H9 (cell line): Measurements from ENCODE around the gene BTBD8. TPM values are rescaled to one million over a fixed set of nuclear protein-coding genes. Genes with fewer than 3 reads are reported as not detected.

Source experiments
- DNase-seq: peaks from one replicate; pipeline ENCODE4 v3.0.0-alpha.2; 2017
- H2AFZ ChIP-seq: one replicate; pipeline ENCODE4 v1.6.1; 2013; ENCODE audit warnings: mild to moderate bottlenecking, low read length, control low read depth, moderate library complexity
- H2AK5ac ChIP-seq: 2 replicates; pipeline ENCODE4 v1.6.1; 2013; ENCODE audit warnings: low read length, control low read depth, mixed read lengths; ENCODE audit not compliant: insufficient read length
- H2BK120ac ChIP-seq: one replicate; pipeline ENCODE4 v1.6.1; 2013; ENCODE audit warnings: low read depth, mild to moderate bottlenecking, low read length, control low read depth, inconsistent platforms; ENCODE audit not compliant: poor library complexity, severe bottlenecking
- H2BK12ac ChIP-seq: 2 replicates; pipeline ENCODE4 v1.6.1; 2013; ENCODE audit warnings: low read length, control low read depth, mixed read lengths, low read depth; ENCODE audit not compliant: insufficient read length
- H2BK15ac ChIP-seq: 2 replicates; pipeline ENCODE4 v1.6.1; 2013; ENCODE audit warnings: low read depth, low read length, control low read depth
- H2BK20ac ChIP-seq: one replicate; pipeline ENCODE4 v1.6.1; 2013; ENCODE audit warnings: low read depth, mild to moderate bottlenecking, low read length, control low read depth, inconsistent platforms; ENCODE audit not compliant: poor library complexity, severe bottlenecking
- H2BK5ac ChIP-seq: 2 replicates; pipeline ENCODE4 v1.6.1; 2013; ENCODE audit warnings: low read length, control low read depth, mixed read lengths; ENCODE audit not compliant: insufficient read length
- H3K14ac ChIP-seq: 2 replicates; pipeline ENCODE4 v1.6.1; 2013; ENCODE audit warnings: low read length, control low read depth; ENCODE audit not compliant: insufficient read depth
- H3K18ac ChIP-seq: 2 replicates; pipeline ENCODE4 v1.6.1; 2013; ENCODE audit warnings: low read depth, mild to moderate bottlenecking, mixed read lengths, low read length, control low read depth; ENCODE audit not compliant: insufficient read length
- H3K23ac ChIP-seq: 2 replicates; pipeline ENCODE4 v1.6.1; 2013; ENCODE audit warnings: low read length, control low read depth, mixed read lengths, low read depth; ENCODE audit not compliant: insufficient read length
- H3K23me2 ChIP-seq: 2 replicates; pipeline ENCODE4 v1.6.1; 2013; ENCODE audit warnings: low read depth, mild to moderate bottlenecking, mixed read lengths, low read length, control low read depth; ENCODE audit not compliant: insufficient read length, poor library complexity, severe bottlenecking
- H3K27ac ChIP-seq: 2 replicates; pipeline ENCODE4 v1.5.1; 2013; ENCODE audit warnings: low read length, control low read depth, mixed read lengths, low read depth; ENCODE audit not compliant: insufficient read length
- H3K27me3 ChIP-seq: 2 replicates; pipeline ENCODE4 v1.6.1; 2013; ENCODE audit warnings: low read length, control low read depth, inconsistent platforms; ENCODE audit not compliant: insufficient read depth
- H3K4ac ChIP-seq: 2 replicates; pipeline ENCODE4 v1.6.1; 2013; ENCODE audit warnings: low read depth, mild to moderate bottlenecking, control low read depth, inconsistent platforms, low read length, moderate library complexity
- H3K4me1 ChIP-seq: 2 replicates; pipeline ENCODE4 v1.6.1; 2013; ENCODE audit warnings: low read length, control low read depth, inconsistent platforms; ENCODE audit not compliant: insufficient read depth
- H3K4me2 ChIP-seq: 2 replicates; pipeline ENCODE4 v1.6.1; 2013; ENCODE audit warnings: low read length, control low read depth, mixed read lengths; ENCODE audit not compliant: insufficient read length, insufficient read depth
- H3K56ac ChIP-seq: 2 replicates; pipeline ENCODE4 v1.6.1; 2013; ENCODE audit warnings: low read depth, mild to moderate bottlenecking, mixed read lengths, low read length, control low read depth; ENCODE audit not compliant: insufficient read length
- H3K79me1 ChIP-seq: 2 replicates; pipeline ENCODE4 v1.6.1; 2013; ENCODE audit warnings: low read depth, mild to moderate bottlenecking, moderate library complexity, low read length, control low read depth, inconsistent platforms; ENCODE audit not compliant: insufficient read depth, poor library complexity, severe bottlenecking
- H3K79me2 ChIP-seq: 2 replicates; pipeline ENCODE4 v1.6.1; 2013; ENCODE audit warnings: low read length, control low read depth, inconsistent platforms; ENCODE audit not compliant: insufficient read depth
- H3K9ac ChIP-seq: 2 replicates; pipeline ENCODE4 v1.6.1; 2013; ENCODE audit warnings: low read length, control low read depth, mixed read lengths; ENCODE audit not compliant: insufficient read length; ENCODE audit errors: extremely low read depth
- H3K9me3 ChIP-seq: one replicate; pipeline ENCODE4 v1.6.1; 2013; ENCODE audit warnings: low read depth, low read length, inconsistent platforms; ENCODE audit not compliant: control insufficient read depth
- H3T11ph ChIP-seq: one replicate; pipeline ENCODE4 v1.6.1; 2013; ENCODE audit warnings: mild to moderate bottlenecking, low read length, control low read depth, inconsistent platforms
- H4K20me1 ChIP-seq: one replicate; pipeline ENCODE4 v1.6.1; 2013; ENCODE audit not compliant: control insufficient read depth, insufficient read length, insufficient read depth
- H4K5ac ChIP-seq: 2 replicates; pipeline ENCODE4 v1.6.1; 2013; ENCODE audit warnings: low read depth, mild to moderate bottlenecking, mixed read lengths, low read length, control low read depth; ENCODE audit not compliant: insufficient read length
- H4K8ac ChIP-seq: replicated peaks from 2 replicates; pipeline ENCODE4 v1.6.1; 2013; ENCODE audit warnings: low read length, control low read depth, mixed read lengths, low read depth; ENCODE audit not compliant: insufficient read length
- H4K91ac ChIP-seq: 2 replicates; pipeline ENCODE4 v1.6.1; 2013; ENCODE audit warnings: low read depth, mild to moderate bottlenecking, moderate library complexity, mixed read lengths, low read length, control low read depth; ENCODE audit not compliant: insufficient read length
- H3K27ac Mint-ChIP-seq, 3 experiments: 2 replicates in 2 of 3; 3 replicates in 1 of 3; pipeline ENCODE4 v1.8.0; 2020 to 2021; ENCODE audit warnings: mixed read lengths in 3 of 3, mild to moderate bottlenecking in 1 of 3, moderate library complexity in 1 of 3
- H3K27me3 Mint-ChIP-seq: 2 replicates; pipeline ENCODE4 v1.8.0; 2021; ENCODE audit warnings: low read depth, mild to moderate bottlenecking, moderate library complexity, mixed read lengths
- H3K36me3 Mint-ChIP-seq, 3 experiments: 2 replicates in 2 of 3; 3 replicates in 1 of 3; pipeline ENCODE4 v1.8.0; 2020 to 2021; ENCODE audit warnings: low read depth in 3 of 3, mixed read lengths in 3 of 3; ENCODE audit not compliant: insufficient read depth in 1 of 3
- H3K4me1 Mint-ChIP-seq, 2 experiments: 2 replicates each; pipeline ENCODE4 v1.8.0; 2020; ENCODE audit warnings: mixed read lengths in 2 of 2
- H3K4me3 Mint-ChIP-seq, 2 experiments: 2 replicates in 1 of 2; 3 replicates in 1 of 2; pipeline ENCODE4 v1.8.0; 2020 to 2021; ENCODE audit warnings: mild to moderate bottlenecking in 2 of 2, mixed read lengths in 2 of 2, moderate library complexity in 1 of 2
- H3K9me3 Mint-ChIP-seq, 2 experiments: 2 replicates in 1 of 2; 3 replicates in 1 of 2; pipeline ENCODE4 v1.8.0; 2020; ENCODE audit warnings: mild to moderate bottlenecking in 2 of 2, mixed read lengths in 2 of 2, moderate library complexity in 1 of 2
- WGBS: extraction: QIAGEN DNeasy Blood & Tissue Kit; methylation state at CpG from one replicate; pipeline ENCODE4 v1.1.7; 2013; ENCODE audit warnings: missing lambda C conversion rate, low lambda C conversion rate, mixed read lengths; ENCODE audit not compliant: insufficient read length; ENCODE audit errors: extremely low coverage; 5-methylcytosine and 5-hydroxymethylcytosine counted together
- total RNA-seq: library from RNA; stranded (reverse); gene quantifications from 2 replicates; pipeline ENCODE4 v1.2.1, GENCODE V29; 2021
- TF ChIP-seq, protein P1 (sequence below): fragments of 200-600 bp; sonication (generic); conservative IDR thresholded peaks from 3 replicates; pipeline ENCODE4 v1.8.0; 2021; ENCODE audit warnings: antibody characterized with exemption, mild to moderate bottlenecking

The BTBD8 gene
- total RNA-seq, 1 experiment from 2014 or later = 1.4 TPM

DNA sequence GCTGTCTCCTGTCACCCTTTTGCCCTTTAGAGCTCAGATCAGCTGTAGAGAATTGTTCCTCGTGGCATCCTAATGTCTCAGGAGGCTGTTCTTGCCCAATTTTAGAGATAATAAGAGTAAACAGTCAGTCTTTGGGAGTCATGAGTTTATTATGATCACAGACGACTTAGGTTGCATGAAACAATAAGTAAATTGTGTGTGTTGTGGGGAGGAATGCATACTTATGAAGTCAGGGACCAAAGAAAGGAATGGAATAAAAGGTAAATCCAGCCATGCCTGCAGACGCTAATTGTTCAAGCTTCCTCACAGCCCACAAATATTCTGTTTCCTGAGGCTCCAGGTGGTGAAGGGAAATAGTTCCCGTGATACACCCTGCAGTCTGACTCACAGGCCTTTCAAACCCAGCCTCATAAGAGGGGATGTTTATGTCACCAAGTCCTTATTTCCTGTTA lies 49.5 kb upstream of the BTBD8 start:
- Histone ChIP-seq H2BK5ac (no peak overlapping the region), H3K4ac (no peak overlapping the region), H2AK5ac (no peak overlapping the region), H3K4me2 (peak overlapping the region; percentile 61), H3K4me1 (no peaks in the 10 kb centered on the region; the same call in 1 of the 2 replicates), H4K5ac (no peak overlapping the region), H2BK20ac (no peak overlapping the region), H4K91ac (no peak overlapping the region), H3K9me3 (no peaks in the 10 kb centered on the region), H2AFZ (peak overlapping the region; percentile 70), H3K56ac (no peak overlapping the region), H3K23me2 (peaks cover 11% of the 10 kb centered on the region), H3K27ac (no peak overlapping the region), H3K27me3 (no peaks in the 10 kb centered on the region; the same call in 1 of the 2 replicates), H2BK120ac (no peak overlapping the region), H3K79me2 (no peaks in the 10 kb centered on the region), H3K79me1 (no peaks in the 10 kb centered on the region), H4K20me1 (no peaks in the 10 kb centered on the region), H2BK12ac (no peak overlapping the region), H3K23ac (no peak overlapping the region), H3K18ac (no peak overlapping the region), H4K8ac (no peak overlapping the region), H2BK15ac (no peak overlapping the region), H3K9ac (no peak overlapping the region), H3K14ac (no peak overlapping the region), H3T11ph (no peak overlapping the region)
- DNase-seq = no peak
- Mint-ChIP-seq H3K36me3 (peaks cover 6 to 14% (median 11%) of the 10 kb centered on the region in 3 experiments; a peak in 6 of 7 replicates), H3K9me3 (peaks cover 11 to 12% of the 10 kb centered on the region in 2 experiments; a peak in 4 of 5 replicates), H3K4me1 (peaks cover 12 to 14% of the 10 kb centered on the region in 2 experiments), H3K27ac (no peak overlapping the region; a peak in 1 of 7 replicates), H3K4me3 (peak overlapping the region; percentile 70 to 86), H3K27me3 (peaks cover 18% of the 10 kb centered on the region)
- no CpG with 5 or more reads among the region's 4 CpGs for WGBS
- TF ChIP-seq, protein P1, sequence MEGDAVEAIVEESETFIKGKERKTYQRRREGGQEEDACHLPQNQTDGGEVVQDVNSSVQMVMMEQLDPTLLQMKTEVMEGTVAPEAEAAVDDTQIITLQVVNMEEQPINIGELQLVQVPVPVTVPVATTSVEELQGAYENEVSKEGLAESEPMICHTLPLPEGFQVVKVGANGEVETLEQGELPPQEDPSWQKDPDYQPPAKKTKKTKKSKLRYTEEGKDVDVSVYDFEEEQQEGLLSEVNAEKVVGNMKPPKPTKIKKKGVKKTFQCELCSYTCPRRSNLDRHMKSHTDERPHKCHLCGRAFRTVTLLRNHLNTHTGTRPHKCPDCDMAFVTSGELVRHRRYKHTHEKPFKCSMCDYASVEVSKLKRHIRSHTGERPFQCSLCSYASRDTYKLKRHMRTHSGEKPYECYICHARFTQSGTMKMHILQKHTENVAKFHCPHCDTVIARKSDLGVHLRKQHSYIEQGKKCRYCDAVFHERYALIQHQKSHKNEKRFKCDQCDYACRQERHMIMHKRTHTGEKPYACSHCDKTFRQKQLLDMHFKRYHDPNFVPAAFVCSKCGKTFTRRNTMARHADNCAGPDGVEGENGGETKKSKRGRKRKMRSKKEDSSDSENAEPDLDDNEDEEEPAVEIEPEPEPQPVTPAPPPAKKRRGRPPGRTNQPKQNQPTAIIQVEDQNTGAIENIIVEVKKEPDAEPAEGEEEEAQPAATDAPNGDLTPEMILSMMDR = no peak
